ENCODE measurements around the gene KLHL3.

Gene KLHL3

GRCh38 chr5:137758121-137758520, 22.2 kb upstream of the KLHL3 start:
- peaks cover 5% of the 10 kb centered on the region for H3K4me1 ChIP-seq
- H3K36me3 ChIP-seq = no peaks in the 10 kb centered on the region
- H3K27ac ChIP-seq = no peak overlapping the region
- no peaks in the 10 kb centered on the region for H3K9me3 ChIP-seq
- no peak overlapping the region for H3K4me2 ChIP-seq
- H3K9ac ChIP-seq = no peak overlapping the region
- no peak for TF ChIP-seq Cebpa-rat (IDR thresholded peaks at IDR 0.05)
- no peak overlapping the region for H3K4me3 ChIP-seq
- H4K20me1 ChIP-seq = peaks cover 8% of the 10 kb centered on the region
- H3K27me3 ChIP-seq = no peaks in the 10 kb centered on the region

GRCh38 chr5:137757634-137758033, 21.7 kb upstream of the KLHL3 start:
- TF ChIP-seq Cebpa-rat (IDR thresholded peaks at IDR 0.05) = peak; percentile 64
- H4K20me1 ChIP-seq = peaks cover 13% of the 10 kb centered on the region
- H3K9me3 ChIP-seq = no peaks in the 10 kb centered on the region
- H3K9ac ChIP-seq = no peak overlapping the region
- no peak overlapping the region for H3K27ac ChIP-seq
- peaks cover 5% of the 10 kb centered on the region for H3K4me1 ChIP-seq
- H3K36me3 ChIP-seq = no peaks in the 10 kb centered on the region
- H3K27me3 ChIP-seq = no peaks in the 10 kb centered on the region
- no peak overlapping the region for H3K4me3 ChIP-seq
- H3K4me2 ChIP-seq = no peak overlapping the region

- Histone ChIP-seq H3K9ac (peak overlapping the region; percentile 100), H3K9me3 (no peaks in the 10 kb centered on the region), H3K4me3 (peak overlapping the region; percentile 94), H3K4me2 (peak overlapping the region; percentile 73), H3K4me1 (peaks cover 21% of the 10 kb centered on the region), H3K27me3 (no peaks in the 10 kb centered on the region), H3K27ac (peak overlapping the region; percentile 99), H4K20me1 (peaks cover 38% of the 10 kb centered on the region), H3K36me3 (peaks cover 10% of the 10 kb centered on the region; the same call in 1 of the 2 replicates)
- no peak for TF ChIP-seq Cebpa-rat (IDR thresholded peaks at IDR 0.05)
These were observed 19.3 kb upstream of the KLHL3 start for GRCh38 chr5:137754961-137755762.

- Histone ChIP-seq H3K4me2 (peak within 1 kb of the TSS; percentile 91), H3K9me3 (no peaks in the 10 kb centered on the region), H3K4me3 (peak within 1 kb of the TSS; percentile 94), H4K20me1 (peaks cover 46% of the 10 kb centered on the region), H3K27me3 (no peaks in the 10 kb centered on the region), H3K9ac (peak within 1 kb of the TSS; percentile 100), H3K27ac (peak within 1 kb of the TSS; percentile 99), H3K36me3 (peaks cover 13% of the 10 kb centered on the region; the same call in 1 of the 2 replicates), H3K4me1 (peaks cover 24% of the 10 kb centered on the region)
- TF ChIP-seq Cebpa-rat (IDR thresholded peaks at IDR 0.05) = no peak
These were observed 18.5 kb upstream of the KLHL3 start, which contains the start of gene HNRNPA0 for GRCh38 chr5:137754188-137754960. Gene HNRNPA0 (minus strand): TSS chr5:137754363. CDS start chr5:137754066, 297 bp downstream.

GRCh38 chr5:137753691-137754187, 17.9 kb upstream of the KLHL3 start:
- no peak for TF ChIP-seq Cebpa-rat (IDR thresholded peaks at IDR 0.05)
- peak overlapping the region; percentile 91 for H3K4me2 ChIP-seq

GRCh38 chr5:137752905-137753690, 17.2 kb upstream of the KLHL3 start:
- Histone ChIP-seq H3K36me3 (peaks cover 13% of the 10 kb centered on the region; the same call in 1 of the 2 replicates), H3K4me2 (peak overlapping the region; percentile 91), H3K27ac (peak overlapping the region; percentile 99), H3K4me1 (peaks cover 26% of the 10 kb centered on the region), H3K27me3 (no peaks in the 10 kb centered on the region), H3K9ac (peak overlapping the region; percentile 100), H3K9me3 (no peaks in the 10 kb centered on the region), H3K4me3 (peak overlapping the region; percentile 94), H4K20me1 (peaks cover 59% of the 10 kb centered on the region)
- TF ChIP-seq Cebpa-rat (IDR thresholded peaks at IDR 0.05) = no peak

More at GRCh38 chr5:137753691-137754187, 17.9 kb upstream of the KLHL3 start:
- H3K9me3 ChIP-seq = no peaks in the 10 kb centered on the region
- peak overlapping the region; percentile 94 for H3K4me3 ChIP-seq
- H3K27ac ChIP-seq = peak overlapping the region; percentile 99
- peaks cover 13% of the 10 kb centered on the region; the same call in 1 of the 2 replicates for H3K36me3 ChIP-seq
- peak overlapping the region; percentile 100 for H3K9ac ChIP-seq
- H4K20me1 ChIP-seq = peaks cover 52% of the 10 kb centered on the region
- peaks cover 26% of the 10 kb centered on the region for H3K4me1 ChIP-seq
- no peaks in the 10 kb centered on the region for H3K27me3 ChIP-seq

GRCh38 chr5:137751869-137752491, 16.1 kb upstream of the KLHL3 start:
- peaks cover 26% of the 10 kb centered on the region for H3K4me1 ChIP-seq
- H3K9me3 ChIP-seq = no peaks in the 10 kb centered on the region
- H3K36me3 ChIP-seq = peaks cover 13% of the 10 kb centered on the region; the same call in 1 of the 2 replicates
- peak overlapping the region; percentile 91 for H3K4me2 ChIP-seq
- H3K27me3 ChIP-seq = no peaks in the 10 kb centered on the region
- no peak for TF ChIP-seq Cebpa-rat (IDR thresholded peaks at IDR 0.05)
- H4K20me1 ChIP-seq = peaks cover 70% of the 10 kb centered on the region
- 0 out of 2 replicates have a peak overlapping the region, but pooled peaks have one; percentile 24 for H3K27ac ChIP-seq
- H3K9ac ChIP-seq = peak overlapping the region; percentile 100
- peak overlapping the region; percentile 94 for H3K4me3 ChIP-seq

GRCh38 chr5:137750436-137750835, 14.5 kb upstream of the KLHL3 start:
- Histone ChIP-seq H3K9ac (0 out of 2 replicates have a peak overlapping the region, but pooled peaks have one; percentile 16), H3K4me1 (peaks cover 26% of the 10 kb centered on the region), H3K36me3 (peaks cover 13% of the 10 kb centered on the region; the same call in 1 of the 2 replicates), H3K4me3 (no peak overlapping the region), H4K20me1 (peaks cover 82% of the 10 kb centered on the region), H3K4me2 (peak overlapping the region; percentile 91), H3K27ac (no peak overlapping the region), H3K9me3 (no peaks in the 10 kb centered on the region), H3K27me3 (no peaks in the 10 kb centered on the region)
- no peak for TF ChIP-seq Cebpa-rat (IDR thresholded peaks at IDR 0.05)

All from BLaER1 (cell line).